ENCODE data around the gene FES.
"Not testable (repeated sequence)": the region's sequence is repeated elsewhere in the genome, so short reads cannot be mapped to it uniquely, and the experiment has no call there.

Gene FES

DNA sequence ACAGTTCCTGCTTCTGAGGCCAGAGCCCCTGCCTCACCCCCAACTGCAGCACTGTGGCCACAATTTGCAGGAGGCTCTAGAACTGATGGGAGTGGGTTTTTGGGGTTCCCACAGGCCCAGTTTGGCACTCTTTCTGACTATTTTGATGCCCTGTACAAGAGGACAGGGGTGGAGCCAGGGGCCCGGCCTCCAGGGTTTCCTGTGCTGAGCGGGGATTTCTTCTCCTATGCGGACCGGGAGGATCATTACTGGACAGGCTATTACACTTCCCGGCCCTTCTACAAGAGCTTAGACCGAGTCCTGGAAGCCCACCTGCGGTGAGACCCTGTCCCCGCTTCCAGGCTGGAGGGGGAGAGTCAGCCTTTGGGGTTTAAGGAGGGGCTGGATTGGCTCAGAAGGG, 25.7 kb downstream of the FES start:
- DNase-seq (ENCODE audit: low spot score) = no peak

- no peak for DNase-seq (ENCODE audit: low spot score)
Observed at GRCh38 chr15:90910441-90911301, 26.4 kb downstream of the FES start.

DNA sequence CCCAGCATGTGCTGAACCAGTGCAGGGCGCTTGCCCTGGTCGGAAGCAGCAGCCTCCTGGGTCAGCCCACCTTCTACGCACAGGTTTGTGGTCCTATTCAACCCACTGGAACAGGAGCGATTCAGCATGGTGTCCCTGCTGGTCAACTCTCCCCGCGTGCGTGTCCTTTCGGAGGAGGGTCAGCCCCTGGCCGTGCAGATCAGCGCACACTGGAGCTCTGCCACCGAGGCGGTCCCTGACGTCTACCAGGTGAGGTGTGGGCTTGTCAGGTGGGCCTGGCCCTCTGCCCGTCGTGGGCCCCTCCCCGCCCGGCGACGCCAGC, 27.0 kb downstream of the FES start:
- no peak for DNase-seq (ENCODE audit: low spot score)

GRCh38 chr15:90911906-90912769, 27.8 kb downstream of the FES start:
- no peak for DNase-seq (ENCODE audit: low spot score)

- DNase-seq (ENCODE audit: low spot score) = no peak
Observed at GRCh38 chr15:90912770-90913075, 28.4 kb downstream of the FES start.

DNA sequence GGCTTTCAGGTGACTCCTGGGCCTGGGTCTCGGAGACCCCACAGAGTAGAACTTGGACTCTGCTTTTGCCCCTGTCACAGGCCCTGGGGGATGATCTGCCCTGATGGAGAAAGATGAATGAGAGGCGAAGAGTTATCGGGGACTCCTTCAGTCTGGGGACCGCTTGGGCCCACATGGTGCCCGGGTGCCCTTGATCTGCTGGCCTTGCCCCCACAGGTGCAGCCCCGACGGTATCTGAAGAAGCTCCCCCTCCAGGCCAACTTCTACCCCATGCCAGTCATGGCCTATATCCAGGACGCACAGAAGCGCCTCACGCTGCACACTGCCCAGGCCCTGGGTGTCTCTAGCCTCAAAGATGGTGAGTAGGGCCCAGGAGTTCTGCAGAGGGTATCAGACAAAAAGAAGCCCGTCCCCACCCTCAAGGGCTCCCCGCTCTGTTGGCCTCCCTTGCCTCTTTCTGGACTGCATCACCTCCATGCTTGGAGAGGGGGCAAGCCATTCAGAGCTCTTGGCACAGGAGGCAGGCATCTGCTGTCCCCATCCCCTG, 29.2 kb downstream of the FES start:
- DNase-seq (ENCODE audit: low spot score) = no peak

DNA sequence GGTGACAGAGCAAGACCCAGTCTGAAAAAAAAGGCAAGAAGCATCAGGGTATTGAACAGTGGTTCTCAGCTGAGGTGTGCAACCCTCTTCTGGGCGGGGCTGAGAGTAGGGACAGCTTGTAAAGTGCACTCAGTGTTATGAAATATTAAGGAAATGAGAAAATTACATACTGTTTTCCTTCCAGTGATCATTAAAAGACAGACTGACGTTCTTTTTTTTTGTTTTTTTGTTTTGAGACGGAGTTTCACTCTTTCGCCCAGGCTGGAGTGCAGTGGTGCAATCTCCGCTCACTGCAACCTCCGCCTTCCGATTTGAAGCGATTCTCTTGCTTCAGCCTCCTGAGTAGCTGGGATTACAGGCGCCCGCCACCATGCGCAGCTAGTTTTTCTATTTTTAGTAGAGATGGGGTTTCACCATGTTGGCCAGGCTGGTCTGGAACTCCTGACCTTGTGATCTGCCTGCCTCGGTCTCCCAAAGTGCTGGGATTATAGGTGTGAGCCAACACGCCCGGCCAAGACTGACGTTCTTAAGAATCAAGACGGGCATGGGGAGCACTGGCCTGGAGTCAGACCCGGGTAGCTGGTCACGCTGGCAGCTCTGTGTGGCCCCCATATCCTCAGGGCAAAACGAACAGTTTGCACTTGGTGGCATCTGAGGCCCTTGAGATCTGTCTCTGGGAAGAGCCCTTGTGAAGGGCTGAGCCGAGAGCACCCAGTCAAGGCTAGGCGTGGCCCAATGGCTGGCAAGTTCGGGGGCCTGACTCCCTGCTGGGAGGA, 30.2 kb downstream of the FES start:
- no peak for DNase-seq (ENCODE audit: low spot score)

GRCh38 chr15:90915216-90915807, 31.0 kb downstream of the FES start:
- DNase-seq (ENCODE audit: low spot score) = no peak

DNA sequence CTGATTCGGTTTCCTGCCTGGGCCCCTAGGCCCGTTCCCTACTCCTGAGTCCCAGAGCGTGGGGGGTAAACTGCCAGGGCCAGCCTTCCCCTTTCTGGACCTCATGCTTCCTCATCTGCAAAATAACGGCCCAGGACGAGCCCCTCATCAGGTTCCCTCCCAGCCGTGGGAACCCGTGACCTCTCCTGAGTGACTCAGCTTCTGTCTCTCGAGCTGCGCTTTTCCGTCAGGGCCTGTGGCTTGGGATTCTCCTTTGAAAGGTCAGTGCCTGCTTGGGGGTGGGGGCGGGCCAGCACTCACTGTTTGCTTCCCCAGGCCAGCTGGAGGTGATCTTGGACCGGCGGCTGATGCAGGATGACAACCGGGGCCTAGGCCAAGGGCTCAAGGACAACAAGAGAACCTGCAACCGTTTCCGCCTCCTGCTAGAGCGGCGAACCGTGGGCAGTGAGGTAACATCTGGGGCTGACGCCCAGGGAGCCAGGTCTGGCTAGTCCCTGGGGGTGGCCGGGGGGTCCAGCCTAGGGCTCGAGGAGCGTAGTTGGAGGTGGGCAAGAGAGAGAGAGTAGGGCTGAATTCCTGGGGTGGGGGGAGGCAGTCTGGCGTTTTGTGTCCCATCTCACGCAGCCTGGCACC, 31.6 kb downstream of the FES start:
- DNase-seq (ENCODE audit: low spot score) = no peak

DNA sequence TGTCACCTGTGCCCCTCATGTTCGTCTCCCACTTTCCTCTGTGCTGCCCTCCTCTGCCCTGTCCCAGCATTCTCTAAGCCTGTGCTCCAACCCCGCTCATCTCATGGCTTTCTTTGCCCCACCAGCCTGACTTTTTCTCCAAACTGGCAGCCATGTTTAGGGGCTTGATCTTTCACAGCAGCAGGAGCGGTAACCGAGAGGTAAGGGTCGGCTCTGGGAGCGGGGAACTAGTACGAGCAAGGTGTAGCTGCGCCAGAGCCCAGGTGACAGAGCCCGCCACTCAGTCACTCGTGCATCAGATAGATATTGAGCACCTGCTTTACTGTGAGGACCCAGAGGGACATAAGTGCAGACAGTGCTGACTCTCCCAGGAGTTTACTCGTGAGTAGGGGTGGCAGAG, 32.2 kb downstream of the FES start:
- DNase-seq (ENCODE audit: low spot score) = no peak

DNA sequence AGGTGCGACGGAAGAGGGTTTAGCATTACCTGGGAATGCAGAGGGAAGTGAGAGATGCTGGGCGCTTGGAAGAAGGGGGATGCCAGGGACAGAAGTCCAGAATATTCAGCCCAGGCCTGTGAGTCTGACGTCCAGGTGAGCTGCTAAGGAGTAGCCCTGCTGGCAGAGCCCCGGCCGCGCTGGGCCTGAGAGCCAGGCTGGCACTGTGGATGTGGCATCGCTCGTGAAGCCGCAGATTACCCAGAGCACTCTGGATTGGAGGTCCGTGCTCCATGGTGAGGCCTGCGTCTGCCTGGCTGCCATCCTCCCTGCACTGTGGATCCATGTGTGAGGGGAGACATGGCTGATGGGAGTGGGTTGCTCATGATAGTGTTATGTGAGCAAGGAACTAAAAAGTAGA, 33.3 kb downstream of the FES start:
- DNase-seq (ENCODE audit: low spot score) = no peak

DNA sequence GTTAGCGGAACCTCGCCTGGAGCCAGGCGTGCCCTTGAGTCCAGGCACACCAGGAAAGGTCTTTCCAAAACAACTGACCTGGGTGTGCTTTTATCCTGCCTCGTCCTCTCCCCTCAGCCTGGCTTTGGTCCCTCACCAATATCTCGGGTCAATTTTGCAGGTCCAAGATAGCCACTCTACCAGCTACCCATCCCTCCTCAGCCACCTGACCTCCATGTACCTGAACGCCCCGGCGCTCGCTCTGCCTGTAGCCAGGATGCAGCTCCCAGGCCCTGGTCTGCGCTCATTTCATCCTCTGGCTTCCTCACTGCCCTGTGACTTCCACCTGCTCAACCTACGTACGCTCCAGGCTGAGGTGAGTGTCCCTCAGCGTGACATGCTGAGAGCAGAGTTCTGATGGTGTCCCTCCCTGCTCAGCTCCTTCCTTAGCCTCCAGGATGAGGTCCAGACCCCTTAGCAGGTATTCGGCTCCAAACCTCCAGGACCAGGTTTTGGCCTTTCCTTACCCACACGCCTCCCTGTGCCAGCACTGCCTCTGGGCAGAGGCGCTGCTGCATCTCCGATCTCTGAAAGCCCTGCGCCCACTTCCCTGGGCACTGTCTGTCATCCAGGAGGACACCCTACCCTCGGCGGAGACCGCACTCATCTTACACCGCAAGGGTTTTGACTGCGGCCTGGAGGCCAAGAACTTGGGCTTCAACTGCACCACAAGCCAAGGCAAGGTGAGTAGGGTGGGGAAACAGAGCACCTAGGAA, 33.9 kb downstream of the FES start:
- DNase-seq (ENCODE audit: low spot score) = no peak

- no peak for DNase-seq (ENCODE audit: low spot score)
Observed at GRCh38 chr15:90918835-90919234, 34.5 kb downstream of the FES start.

GRCh38 chr15:90921887-90922286, 37.6 kb downstream of the FES start:
- DNase-seq (ENCODE audit: low spot score) = no peak

GRCh38 chr15:90922712-90923322, 38.5 kb downstream of the FES start:
- DNase-seq (ENCODE audit: low spot score) = not testable (repeated sequence)

DNA sequence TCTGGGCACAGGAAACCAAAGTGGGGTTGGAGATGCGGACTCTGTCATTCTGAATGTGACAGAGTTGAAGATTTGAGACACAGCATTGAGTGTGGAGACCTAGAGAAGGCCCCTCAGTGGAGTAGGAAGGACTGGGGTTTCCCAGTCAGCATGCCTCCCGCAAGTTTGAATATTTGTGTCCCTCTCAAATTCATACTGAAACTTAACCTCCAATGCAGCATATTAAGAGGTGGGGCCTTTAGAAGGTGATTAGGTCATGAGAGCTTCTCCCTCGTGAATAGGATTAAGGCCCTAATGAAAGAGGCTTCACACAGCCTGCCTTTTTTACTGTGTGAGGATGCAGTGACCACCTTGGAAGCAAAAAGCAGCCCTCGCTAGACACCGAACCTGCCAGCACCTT, 40.1 kb downstream of the FES start:
- no peak for DNase-seq (ENCODE audit: low spot score)

DNA sequence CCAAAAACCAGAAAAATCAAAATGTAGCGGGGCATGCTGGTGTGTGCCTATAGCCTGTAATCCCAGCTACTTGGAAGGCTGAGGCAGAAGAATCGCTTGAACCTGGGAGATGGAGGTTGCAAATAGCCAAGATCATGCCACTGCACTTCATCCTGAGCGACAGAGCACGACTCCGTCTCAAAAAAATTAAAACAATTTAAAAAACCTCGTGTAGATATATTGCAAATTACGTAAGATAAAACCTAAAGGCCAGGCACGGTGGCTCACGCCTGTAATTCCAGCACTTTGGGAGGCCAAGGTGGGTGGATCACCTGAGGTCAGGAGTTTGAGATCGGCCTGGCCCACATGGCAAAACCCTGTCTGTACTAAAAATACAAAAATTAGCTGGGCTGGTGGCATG, 42.5 kb downstream of the FES start:
- DNase-seq (ENCODE audit: low spot score) = not testable (repeated sequence)

DNA sequence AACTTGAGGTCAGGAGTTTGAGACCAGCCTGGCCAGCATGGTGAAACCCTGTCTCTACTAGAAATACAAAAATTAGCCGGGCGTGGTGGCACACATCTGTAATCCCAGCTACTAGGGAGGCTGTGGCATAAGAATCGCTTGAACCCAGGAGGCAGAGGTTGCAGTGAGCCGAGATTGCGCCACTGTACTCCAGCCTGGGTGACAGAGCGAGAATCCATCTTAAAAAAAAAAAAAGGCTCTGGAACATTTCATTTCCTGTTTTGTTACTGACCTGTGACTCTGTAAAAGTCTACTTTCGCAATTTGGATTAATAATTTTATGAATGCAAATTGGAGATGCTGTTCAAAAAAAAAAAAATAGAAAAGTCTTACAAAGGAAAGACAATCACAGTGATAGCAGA, 43.8 kb downstream of the FES start:
- not testable (repeated sequence) for DNase-seq (ENCODE audit: low spot score)

- DNase-seq (ENCODE audit: low spot score) = no peak
Observed at GRCh38 chr15:90929246-90930019, 45.1 kb downstream of the FES start.
